Fibroblast of lung (primary cell): ENCODE data around the gene TMEM117.

Experiments used
- CTCF ChIP-seq, 2 donors: IDR thresholded peaks in 1 of 2; conservative IDR thresholded peaks in 1 of 2; 1 replicate in 1 of 2; 2 replicates in 1 of 2; pipeline ENCODE4 v1.5.1; 2011 to 2012; ENCODE audit warnings: low read length in 2 of 2, control low read depth in 1 of 2, inconsistent platforms in 1 of 2, low read depth in 1 of 2, mild to moderate bottlenecking in 1 of 2
- EZH2 ChIP-seq: IDR thresholded peaks from 2 replicates; pipeline ENCODE4 v1.5.1; 2012; ENCODE audit warnings: low read length, control low read depth, mild to moderate bottlenecking; ENCODE audit errors: missing control alignments

- TF ChIP-seq CTCF (conservative IDR thresholded peaks at IDR 0.05 in 1 of 2, IDR thresholded peaks at IDR 0.05 in 1 of 2; ENCODE audit: low read depth in 1 of 2, low read length in 2 of 2) (no peak), EZH2 (no peak)
Measured at GRCh38 chr12:44357494-44357893, 521.6 kb downstream of the TMEM117 start.
